K562 (cell line): ENCODE measurements around the gene MYO18B.

Source experiments
- EHMT2 ChIP-seq: fragments of 450-650 bp; IDR thresholded peaks from 2 replicates; pipeline ENCODE4 v1.6.1; 2018; ENCODE audit warnings: antibody characterized with exemption
- EZH2 ChIP-seq: IDR thresholded peaks from 2 replicates; pipeline ENCODE4 v1.6.1; 2012; ENCODE audit warnings: low read depth, mild to moderate bottlenecking, inconsistent platforms, low read length, borderline replicate concordance
- HDAC1 ChIP-seq, 2 experiments: fragments of 450-650 bp; IDR thresholded peaks; 2 replicates each; pipeline ENCODE4 v1.6.1; 2016 to 2017; ENCODE audit warnings: inconsistent platforms in 1 of 2, mild to moderate bottlenecking in 1 of 2, moderate library complexity in 1 of 2
- MEF2D ChIP-seq: conservative IDR thresholded peaks from 2 replicates; pipeline ENCODE4 v1.6.1; 2016; ENCODE audit warnings: low read depth, missing genetic modification characterization, missing compliant biosample characterization
- RBBP5 ChIP-seq: fragments of 200-600 bp; sonication (generic); IDR thresholded peaks from 2 replicates; pipeline ENCODE4 v1.6.1; 2012; ENCODE audit warnings: borderline replicate concordance, mild to moderate bottlenecking, low read length, control low read depth, inconsistent platforms; ENCODE audit not compliant: insufficient read depth, poor library complexity, severe bottlenecking
- SP1 ChIP-seq: sonication (generic); formaldehyde crosslinking; IDR thresholded peaks from 2 replicates; pipeline ENCODE4 v1.8.1; 2022; ENCODE audit warnings: mild to moderate bottlenecking, missing genetic modification reagents
- SRSF7 ChIP-seq: fragments of 200-400 bp; formaldehyde crosslinking; optimal IDR thresholded peaks from 2 replicates; pipeline ENCODE3; 2017; ENCODE audit warnings: mild to moderate bottlenecking, low read depth, low read length
- STAG1 ChIP-seq: sonication (generic); formaldehyde crosslinking; IDR thresholded peaks from 2 replicates; pipeline ENCODE4 v1.5.0; 2020; ENCODE audit warnings: missing genetic modification reagents, borderline replicate concordance
- TEAD4 ChIP-seq, 2 experiments: sonication (generic) in 1 of 2; formaldehyde crosslinking in 1 of 2; IDR thresholded peaks; 2 replicates each; pipeline versions ENCODE4 v1.6.1 to v1.8.0; 2012 to 2022; ENCODE audit warnings: borderline replicate concordance in 1 of 2, inconsistent platforms in 1 of 2, low read length in 1 of 2, mild to moderate bottlenecking in 1 of 2, missing genetic modification reagents in 1 of 2
- TF ChIP-seq, protein P1 (sequence below): fragments of 450-650 bp; IDR thresholded peaks from 2 replicates; pipeline ENCODE4 v1.6.1; 2018; ENCODE audit not compliant: partially characterized antibody
- TF ChIP-seq, protein P2 (sequence below): fragments of 250-450 bp; sonication (Bioruptor Pico); IDR thresholded peaks from 2 replicates; pipeline ENCODE4 v1.9.0; 2021; ENCODE audit warnings: mild to moderate bottlenecking
- TF ChIP-seq, protein P3 (sequence below), 3 experiments: IDR thresholded peaks in 2 of 3; conservative IDR thresholded peaks in 1 of 3; 2 replicates each; pipeline ENCODE4 v1.5.1; 2011 to 2012; ENCODE audit warnings: low read length in 3 of 3, mild to moderate bottlenecking in 3 of 3, control low read depth in 2 of 3, improper control_type of control experiment in 1 of 3, inconsistent platforms in 1 of 3, low read depth in 1 of 3, mixed read lengths in 1 of 3, moderate library complexity in 1 of 3; ENCODE audit not compliant: insufficient read depth in 2 of 3

DNA sequence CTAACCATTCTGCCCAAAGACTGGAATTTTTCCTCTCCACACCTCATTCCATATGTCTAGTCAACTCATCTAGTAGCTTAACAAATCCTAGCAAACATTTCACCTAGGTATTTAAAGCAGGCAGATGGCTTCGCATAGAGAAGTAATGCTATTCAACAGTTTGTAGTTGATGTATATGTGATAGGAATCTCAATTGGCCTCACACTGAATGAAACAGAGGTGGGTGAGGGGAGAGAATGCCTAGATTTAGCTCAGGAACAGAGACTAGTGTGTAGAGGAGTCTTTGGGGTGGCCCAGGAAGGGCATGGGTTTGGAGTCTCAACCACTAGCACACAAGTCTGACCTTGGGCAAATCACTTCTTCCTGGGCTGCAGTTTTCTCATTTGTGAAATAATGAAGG, 196.2 kb downstream of the MYO18B start:
- no peak for TF ChIP-seq EZH2
- no peak for TF ChIP-seq MEF2D (tag)
- TF ChIP-seq HDAC1 (IDR thresholded peaks at IDR 0.05): no peak
- TF ChIP-seq, protein P1, sequence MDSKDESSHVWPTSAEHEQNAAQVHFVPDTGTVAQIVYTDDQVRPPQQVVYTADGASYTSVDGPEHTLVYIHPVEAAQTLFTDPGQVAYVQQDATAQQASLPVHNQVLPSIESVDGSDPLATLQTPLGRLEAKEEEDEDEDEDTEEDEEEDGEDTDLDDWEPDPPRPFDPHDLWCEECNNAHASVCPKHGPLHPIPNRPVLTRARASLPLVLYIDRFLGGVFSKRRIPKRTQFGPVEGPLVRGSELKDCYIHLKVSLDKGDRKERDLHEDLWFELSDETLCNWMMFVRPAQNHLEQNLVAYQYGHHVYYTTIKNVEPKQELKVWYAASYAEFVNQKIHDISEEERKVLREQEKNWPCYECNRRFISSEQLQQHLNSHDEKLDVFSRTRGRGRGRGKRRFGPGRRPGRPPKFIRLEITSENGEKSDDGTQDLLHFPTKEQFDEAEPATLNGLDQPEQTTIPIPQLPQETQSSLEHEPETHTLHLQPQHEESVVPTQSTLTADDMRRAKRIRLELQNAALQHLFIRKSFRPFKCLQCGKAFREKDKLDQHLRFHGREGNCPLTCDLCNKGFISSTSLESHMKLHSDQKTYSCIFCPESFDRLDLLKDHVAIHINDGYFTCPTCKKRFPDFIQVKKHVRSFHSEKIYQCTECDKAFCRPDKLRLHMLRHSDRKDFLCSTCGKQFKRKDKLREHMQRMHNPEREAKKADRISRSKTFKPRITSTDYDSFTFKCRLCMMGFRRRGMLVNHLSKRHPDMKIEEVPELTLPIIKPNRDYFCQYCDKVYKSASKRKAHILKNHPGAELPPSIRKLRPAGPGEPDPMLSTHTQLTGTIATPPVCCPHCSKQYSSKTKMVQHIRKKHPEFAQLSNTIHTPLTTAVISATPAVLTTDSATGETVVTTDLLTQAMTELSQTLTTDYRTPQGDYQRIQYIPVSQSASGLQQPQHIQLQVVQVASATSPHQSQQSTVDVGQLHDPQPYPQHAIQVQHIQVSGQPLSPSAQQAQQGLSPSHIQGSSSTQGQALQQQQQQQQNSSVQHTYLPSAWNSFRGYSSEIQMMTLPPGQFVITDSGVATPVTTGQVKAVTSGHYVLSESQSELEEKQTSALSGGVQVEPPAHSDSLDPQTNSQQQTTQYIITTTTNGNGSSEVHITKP: no peak
- TF ChIP-seq TEAD4 (IDR thresholded peaks at IDR 0.05; ENCODE audit: low read length): no peak
- no peak for TF ChIP-seq TEAD4 (CRISPR knock-in tag; IDR thresholded peaks at IDR 0.05; ENCODE audit: borderline replicate concordance)
- TF ChIP-seq, protein P2, sequence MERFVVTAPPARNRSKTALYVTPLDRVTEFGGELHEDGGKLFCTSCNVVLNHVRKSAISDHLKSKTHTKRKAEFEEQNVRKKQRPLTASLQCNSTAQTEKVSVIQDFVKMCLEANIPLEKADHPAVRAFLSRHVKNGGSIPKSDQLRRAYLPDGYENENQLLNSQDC (CRISPR knock-in tag): no peak
- TF ChIP-seq STAG1 (CRISPR knock-in tag): no peak
- TF ChIP-seq SRSF7: no peak
- TF ChIP-seq, protein P3, sequence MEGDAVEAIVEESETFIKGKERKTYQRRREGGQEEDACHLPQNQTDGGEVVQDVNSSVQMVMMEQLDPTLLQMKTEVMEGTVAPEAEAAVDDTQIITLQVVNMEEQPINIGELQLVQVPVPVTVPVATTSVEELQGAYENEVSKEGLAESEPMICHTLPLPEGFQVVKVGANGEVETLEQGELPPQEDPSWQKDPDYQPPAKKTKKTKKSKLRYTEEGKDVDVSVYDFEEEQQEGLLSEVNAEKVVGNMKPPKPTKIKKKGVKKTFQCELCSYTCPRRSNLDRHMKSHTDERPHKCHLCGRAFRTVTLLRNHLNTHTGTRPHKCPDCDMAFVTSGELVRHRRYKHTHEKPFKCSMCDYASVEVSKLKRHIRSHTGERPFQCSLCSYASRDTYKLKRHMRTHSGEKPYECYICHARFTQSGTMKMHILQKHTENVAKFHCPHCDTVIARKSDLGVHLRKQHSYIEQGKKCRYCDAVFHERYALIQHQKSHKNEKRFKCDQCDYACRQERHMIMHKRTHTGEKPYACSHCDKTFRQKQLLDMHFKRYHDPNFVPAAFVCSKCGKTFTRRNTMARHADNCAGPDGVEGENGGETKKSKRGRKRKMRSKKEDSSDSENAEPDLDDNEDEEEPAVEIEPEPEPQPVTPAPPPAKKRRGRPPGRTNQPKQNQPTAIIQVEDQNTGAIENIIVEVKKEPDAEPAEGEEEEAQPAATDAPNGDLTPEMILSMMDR (IDR thresholded peaks at IDR 0.05 in 2 of 3, conservative IDR thresholded peaks at IDR 0.05 in 1 of 3; ENCODE audit: insufficient read depth in 2 of 3, low read depth in 1 of 3, low read length in 3 of 3): no peak
- no peak for TF ChIP-seq RBBP5
- TF ChIP-seq SP1 (CRISPR knock-in tag): no peak
- TF ChIP-seq EHMT2: no peak
